Cardiac atrium fibroblast (primary cell): ENCODE data around the gene FAM131B. TPM values are rescaled to one million over a fixed set of nuclear protein-coding genes. Genes with fewer than 3 reads are reported as not detected.

Source experiments
- total RNA-seq: library from RNA; depleted of rRNA; stranded (reverse); fragments of >200 nt; gene quantifications from 2 replicates; pipeline ENCODE4 v1.2.3, GENCODE V29; 2015

The FAM131B gene
- total RNA-seq, result 0.36 and 0.97 TPM in 2 replicates

GRCh38 chr7:143362131-143363015 lies at the start of gene FAM131B:
Gene FAM131B (minus strand): TSS chr7:143362713. CDS start chr7:143362603, 110 bp downstream.

GRCh38 chr7:143408686-143409561 lies 46.4 kb upstream of the FAM131B start, which contains the start of gene EPHA1:
Gene EPHA1 (minus strand): TSS chr7:143408856. CDS start chr7:143408805, 51 bp downstream.

GRCh38 chr7:143380646-143381426 lies 18.3 kb upstream of the FAM131B start, which contains the start of gene ZYX:
Gene ZYX (plus strand): TSS chr7:143381345. CDS start chr7:143381572, 227 bp downstream.

GRCh38 chr7:143315776-143316175 lies 46.7 kb downstream of the FAM131B start, which contains the start of gene CLCN1:
Gene CLCN1 (plus strand): TSS chr7:143316111. CDS start chr7:143316213, 102 bp downstream.

Other genes starting within 250 kb of the FAM131B start
- 0.32 and 2.9 TPM in 2 replicates for gene PIP, start 230.6 kb downstream of the FAM131B start, total RNA-seq
- gene TAS2R39, start 179.3 kb downstream of the FAM131B start, total RNA-seq, result not detected in 2 replicates
- not detected in 2 replicates for gene TAS2R40, start 140.7 kb downstream of the FAM131B start, total RNA-seq
- gene GSTK1, start 99.3 kb downstream of the FAM131B start, total RNA-seq, result 126 and 130 TPM in 2 replicates
- not detected in 2 replicates for gene TMEM139, start 77.8 kb downstream of the FAM131B start, total RNA-seq
- gene CASP2, start 74.4 kb downstream of the FAM131B start, total RNA-seq, result 6.7 and 9.1 TPM in 2 replicates
- gene CLCN1, start 46.6 kb downstream of the FAM131B start, total RNA-seq, result not detected in 2 replicates
- gene ZYX, start 18.6 kb upstream of the FAM131B start, total RNA-seq, result 148 and 198 TPM in 2 replicates
- not detected in 2 replicates for gene EPHA1, start 46.1 kb upstream of the FAM131B start, total RNA-seq
- not detected in 2 replicates for gene TAS2R60, start 80.7 kb upstream of the FAM131B start, total RNA-seq
- gene TAS2R41, start 115.2 kb upstream of the FAM131B start, total RNA-seq, result not detected in 2 replicates
- not detected in 2 replicates for gene CTAGE15, start 209.1 kb upstream of the FAM131B start, total RNA-seq